Activated CD4-positive, alpha-beta T cell treated with anti-CD3 and anti-CD28 coated beads, Interleukin-2, amount 50 U/mL, for 48 hours (primary cell): ENCODE results near the gene ZNG1A.
"Not testable (repeated sequence)": the region's sequence is repeated elsewhere in the genome, so short reads cannot be mapped to it uniquely, and the experiment has no call there.

Experiments
- DNase-seq, 2 experiments: peaks; one replicate each; pipeline ENCODE4 v3.0.0-alpha.2; 2020

The ZNG1A gene

GRCh38 chr9:178970-179383 lies at the start of gene ZNG1A:
Gene ZNG1A, minus strand, starts transcription at chr9:179056. Its CDS starts 87 bp downstream, at chr9:178969.
- peak; percentile 69 to 77 for DNase-seq

DNA sequence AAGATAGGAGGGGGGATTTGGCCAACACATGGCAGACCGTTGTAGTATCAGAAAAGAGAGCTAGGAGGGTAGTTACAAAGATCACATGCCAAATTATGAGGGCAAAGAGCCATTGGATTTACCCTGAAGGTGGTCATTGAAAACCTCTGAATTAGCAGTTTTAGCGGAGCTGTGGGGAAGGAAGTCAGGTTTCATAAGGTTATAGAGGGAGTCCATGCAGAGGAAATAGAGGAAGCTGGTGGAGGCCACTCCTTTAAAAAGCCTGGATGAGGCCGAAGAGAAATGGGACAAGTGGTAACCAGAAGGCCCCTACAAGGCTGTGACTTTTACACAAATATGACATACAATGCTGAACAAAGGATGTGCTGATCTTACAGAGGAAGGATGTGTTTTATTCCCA lies 49.0 kb upstream of the ZNG1A start:
- DNase-seq = no peak

DNA sequence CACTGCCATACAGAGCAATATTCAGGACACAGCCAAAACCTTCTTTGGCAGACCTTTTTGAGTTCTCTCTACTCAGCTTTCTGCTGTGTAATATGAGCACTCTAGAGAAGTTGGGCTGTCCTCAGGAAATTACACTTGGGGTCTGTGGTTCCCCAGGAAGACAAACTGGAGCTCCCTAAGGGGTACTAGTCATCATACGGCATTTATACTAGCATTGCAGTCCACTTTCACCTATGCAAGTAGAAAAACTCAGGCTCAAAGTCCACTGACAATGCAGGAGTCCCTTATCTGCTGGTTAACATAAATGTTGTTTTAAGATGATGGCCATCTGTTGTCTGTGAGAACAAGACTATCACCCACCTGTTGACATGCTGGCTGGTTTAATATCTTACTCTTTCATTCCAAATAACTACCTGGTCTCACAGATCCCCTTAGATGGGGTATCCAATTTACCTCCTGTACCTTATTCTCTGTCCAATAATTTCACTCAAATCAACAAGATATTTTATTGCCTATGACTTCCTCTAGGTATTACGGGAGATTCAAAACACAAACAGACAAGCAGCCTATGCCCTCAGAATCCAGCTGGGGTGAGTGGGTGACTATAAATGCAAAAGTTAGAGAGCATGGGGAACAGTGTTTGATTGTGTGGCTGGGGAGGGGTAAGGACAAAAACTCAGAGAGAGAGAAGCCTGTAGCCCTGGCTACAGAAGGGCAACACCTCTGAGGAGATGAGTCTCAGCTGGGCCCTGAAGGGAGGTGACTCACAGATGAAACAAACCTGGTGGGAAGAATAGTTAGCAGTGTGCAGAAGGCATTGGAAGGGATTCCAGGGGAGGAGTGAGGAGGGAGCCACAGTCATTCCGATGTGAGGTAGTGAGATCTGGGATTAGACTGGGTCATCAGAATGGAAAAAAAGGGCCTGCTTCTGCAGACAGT lies 46.0 kb upstream of the ZNG1A start:
- DNase-seq = no peak

DNA sequence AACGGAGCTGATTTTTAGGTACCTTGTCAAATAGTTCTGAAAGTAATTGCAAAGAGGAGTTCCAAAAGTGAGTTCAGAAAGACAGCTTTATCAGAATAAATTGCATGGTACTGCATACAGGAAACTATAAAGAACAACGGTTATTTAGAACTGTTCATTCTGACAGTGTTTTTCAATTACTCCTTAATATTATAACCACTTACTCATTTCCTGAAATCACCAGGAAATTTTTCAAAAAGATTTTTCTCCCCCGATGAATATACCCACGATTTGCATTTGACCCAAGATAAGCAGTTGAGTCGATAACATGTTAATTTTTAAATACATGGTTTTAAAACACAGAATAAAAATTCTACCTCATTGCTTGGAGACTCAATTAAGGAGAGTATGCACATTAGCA lies 45.2 kb upstream of the ZNG1A start:
- no peak for DNase-seq

DNA sequence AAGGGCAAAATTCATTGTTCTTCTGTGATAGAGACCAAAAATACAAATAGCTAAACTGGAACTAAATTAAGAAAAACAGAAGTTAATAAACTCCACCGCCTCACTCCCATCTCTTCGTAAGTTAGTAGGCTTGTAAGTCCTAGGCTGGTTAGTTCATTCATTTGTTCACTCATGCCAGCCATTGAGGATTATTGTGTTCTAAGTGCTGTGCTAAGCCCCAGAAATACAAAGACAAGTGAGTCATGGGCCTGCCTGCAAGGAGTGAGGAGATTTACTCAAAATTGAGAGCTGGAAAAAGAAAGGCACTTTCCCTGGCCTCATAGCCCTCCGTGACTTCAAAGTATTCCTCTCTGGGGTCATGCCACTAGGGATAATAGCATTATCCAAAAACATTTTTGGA lies 44.3 kb upstream of the ZNG1A start:
- no peak for DNase-seq

- DNase-seq = no peak
Observed at GRCh38 chr9:221989-222776, 43.3 kb upstream of the ZNG1A start.

DNA sequence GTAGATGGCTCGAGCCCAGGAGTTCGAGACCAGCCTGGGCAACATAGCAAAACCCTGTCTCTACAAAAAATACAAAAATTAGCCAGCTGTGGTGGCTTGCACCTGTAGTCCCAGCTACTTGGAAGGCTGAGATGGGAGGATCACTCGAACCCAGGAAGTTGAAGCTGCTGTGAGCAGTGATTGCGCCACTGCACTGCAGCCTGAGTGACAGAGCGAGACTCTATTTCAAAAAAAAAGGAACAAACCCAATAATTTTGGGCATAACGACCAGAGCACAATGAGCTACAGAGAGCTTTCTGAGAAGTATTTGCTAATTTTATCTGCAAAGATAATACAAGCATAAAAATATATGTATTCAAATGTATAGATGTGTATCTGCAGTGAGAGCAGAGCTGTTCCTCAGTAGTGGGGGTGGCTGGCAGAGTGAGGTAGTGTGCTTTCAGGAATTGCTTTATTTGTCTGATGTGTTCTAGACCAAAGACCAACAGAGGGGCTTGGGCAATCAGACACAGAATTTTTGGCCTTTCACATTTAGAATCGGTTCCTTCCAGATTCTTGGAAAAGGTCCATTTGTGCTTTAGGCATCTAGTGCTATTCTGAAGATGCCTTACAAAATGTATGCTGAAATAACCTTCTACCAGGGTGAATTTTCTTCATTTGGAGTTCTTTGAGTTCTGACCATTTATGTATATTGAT lies 41.0 kb upstream of the ZNG1A start:
- DNase-seq = no peak

DNA sequence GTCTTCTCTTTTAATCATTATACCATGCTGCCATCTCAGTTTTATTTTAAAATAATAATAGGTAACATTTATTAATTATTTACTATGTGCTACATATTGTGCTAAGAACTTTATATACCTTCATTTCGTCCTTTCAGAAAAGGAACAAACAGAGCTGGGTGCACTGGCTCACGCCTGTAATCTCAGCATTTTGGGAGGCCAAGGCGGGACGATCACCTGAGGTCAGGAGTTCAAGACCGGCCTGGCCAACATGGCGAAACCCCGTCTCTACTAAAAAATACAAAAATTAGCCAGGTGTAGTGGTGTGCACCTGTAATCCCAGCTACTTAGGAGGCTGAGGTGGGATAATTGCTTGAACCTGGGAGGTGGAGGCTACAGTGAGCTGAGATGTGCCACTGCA lies 40.2 kb upstream of the ZNG1A start:
- DNase-seq = not testable (repeated sequence)

DNA sequence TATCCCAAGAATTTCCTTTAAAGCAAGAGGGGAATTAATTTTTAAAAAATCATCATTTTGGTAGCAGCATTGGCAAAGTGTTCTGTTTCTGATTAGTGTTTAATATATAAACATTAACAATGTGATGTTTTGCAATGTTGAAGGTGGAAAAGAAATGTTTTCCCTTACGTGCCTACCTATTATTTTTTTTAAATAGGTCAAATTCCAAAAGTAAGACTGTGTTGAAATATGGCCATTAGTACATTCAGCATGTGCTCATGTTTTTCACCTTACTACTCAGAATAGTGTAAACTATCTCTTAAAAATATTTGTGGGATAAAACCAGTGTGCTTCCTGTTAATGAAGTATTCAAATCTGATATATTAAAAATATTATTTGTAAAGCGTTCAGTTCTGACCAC lies 39.1 kb upstream of the ZNG1A start:
- DNase-seq = no peak

DNA sequence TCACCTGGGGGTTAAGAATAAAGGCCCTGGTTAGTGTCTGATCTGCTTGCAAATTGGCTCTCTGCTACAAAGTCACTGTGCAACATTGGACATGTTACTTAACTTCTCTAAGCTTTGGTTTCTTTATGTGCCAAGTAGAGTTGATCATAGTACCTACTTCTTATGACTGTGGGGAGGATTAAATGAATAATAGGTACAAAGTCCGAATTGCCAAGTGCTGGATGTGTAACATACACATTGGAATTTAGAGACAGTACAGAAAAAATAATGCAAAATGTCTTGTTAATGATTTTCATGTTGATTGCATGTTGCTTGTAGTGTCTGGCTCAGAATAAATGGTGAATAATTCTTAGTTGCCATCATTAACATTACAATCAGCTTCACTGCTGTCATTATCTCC lies 38.0 kb upstream of the ZNG1A start:
- DNase-seq = no peak

DNA sequence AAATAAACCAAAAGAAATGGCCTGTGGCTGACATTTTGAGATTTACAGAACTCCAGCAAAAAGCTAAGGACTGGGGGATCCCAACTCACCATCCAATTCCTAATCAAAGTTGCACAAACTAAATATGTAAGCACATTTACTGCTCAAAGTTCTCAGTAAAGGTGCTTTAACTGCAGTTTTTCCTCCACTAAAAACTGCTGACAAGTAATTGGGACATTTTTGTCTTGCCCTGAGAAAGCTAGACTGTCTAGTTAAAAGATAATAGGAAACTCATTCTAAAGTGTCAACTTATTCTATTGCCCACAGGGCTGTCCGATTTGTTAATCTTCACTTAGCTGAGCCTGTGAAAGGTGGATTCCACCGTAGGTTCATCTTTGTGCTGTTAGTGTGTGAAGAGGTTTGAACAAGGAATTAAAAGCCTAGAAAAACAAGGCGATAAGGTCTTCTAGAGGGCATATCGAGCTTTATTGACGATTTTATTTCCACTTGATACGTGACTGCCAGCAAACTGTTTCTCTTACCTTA lies 36.8 kb upstream of the ZNG1A start:
- DNase-seq = no peak

- DNase-seq = peak; percentile 68 to 75
Observed at GRCh38 chr9:214648-215493, 36.0 kb upstream of the ZNG1A start, which contains the start of gene DOCK8. Gene DOCK8, plus strand, starts transcription at chr9:214865. Its CDS starts 112 bp downstream, at chr9:214977.

GRCh38 chr9:214351-214647 lies 35.4 kb upstream of the ZNG1A start:
- no peak for DNase-seq

DNA sequence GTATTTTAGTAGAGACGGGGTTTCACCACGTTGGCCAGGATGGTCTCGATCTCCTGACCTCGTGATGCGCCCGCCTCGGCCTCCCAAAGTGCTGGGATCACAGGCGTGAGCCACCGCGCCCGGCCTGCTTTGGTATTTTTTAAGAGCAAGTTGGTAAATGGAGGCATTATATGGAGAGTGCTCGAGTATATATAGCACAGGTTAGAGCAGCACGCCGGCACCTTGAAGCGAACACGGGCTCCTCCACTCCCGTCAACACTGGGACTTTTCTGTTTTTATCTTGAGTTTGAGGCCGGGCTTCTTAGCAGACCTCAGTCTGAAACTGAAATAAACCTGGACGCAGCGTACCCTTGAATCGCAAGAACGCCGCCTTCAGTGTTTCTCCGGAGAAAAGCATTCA lies 35.0 kb upstream of the ZNG1A start:
- DNase-seq = not testable (repeated sequence)

DNA sequence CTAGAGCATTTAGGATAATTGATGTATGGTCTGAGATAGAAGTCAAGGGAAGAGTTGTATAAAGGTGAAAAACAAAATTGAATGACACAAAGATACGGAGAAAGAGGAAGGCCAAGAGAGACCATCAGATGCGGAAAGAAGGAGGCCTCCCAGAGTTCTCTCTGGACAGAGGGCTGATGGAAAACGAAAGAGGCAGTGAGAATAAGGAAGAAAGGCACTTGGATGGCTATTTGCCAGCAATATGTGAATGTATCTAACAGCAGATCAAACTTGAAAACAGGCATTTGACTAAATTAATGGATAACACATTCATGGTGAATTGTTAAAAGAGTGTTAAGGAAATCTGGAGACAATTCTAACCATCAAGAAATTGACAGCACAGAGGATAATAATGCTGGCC lies 33.4 kb upstream of the ZNG1A start:
- DNase-seq = no peak

DNA sequence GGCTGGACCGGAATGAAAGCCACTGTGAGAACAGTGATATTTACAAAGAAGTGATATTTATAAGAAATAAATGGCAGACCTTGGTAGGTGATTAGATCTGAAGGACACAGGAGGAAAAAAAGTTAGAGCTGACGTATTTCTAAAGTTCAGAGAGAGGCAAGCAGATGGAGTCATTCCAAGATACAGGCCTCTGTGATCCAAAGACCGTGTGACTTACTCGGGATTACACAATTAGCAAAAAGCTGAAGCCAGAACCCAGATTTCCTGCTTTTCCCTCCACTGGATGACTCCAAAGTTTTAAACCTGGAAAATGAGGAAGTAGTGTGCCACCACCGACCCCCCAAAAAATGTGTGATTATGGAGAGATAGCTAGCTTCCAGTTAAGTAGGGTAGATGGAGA lies 32.7 kb upstream of the ZNG1A start:
- DNase-seq = no peak

DNA sequence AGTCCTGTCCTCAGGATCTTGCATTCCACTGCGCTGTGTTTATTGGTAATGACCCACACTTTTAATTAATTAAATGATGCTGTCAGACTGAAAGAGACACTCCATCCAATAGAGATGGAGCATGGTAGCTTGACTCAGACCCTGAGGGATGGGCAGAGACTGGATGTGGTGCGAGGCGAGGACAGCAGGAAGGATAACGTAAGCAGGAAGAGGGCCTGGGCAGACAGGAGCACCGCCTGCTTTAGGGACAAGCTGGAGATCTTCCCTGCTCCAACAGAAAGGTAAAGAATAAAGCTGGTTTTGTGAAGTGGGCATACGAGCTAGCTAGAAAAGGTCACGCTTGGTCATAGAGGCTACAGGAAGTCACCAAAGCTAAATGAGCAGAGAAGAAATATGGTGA lies 32.2 kb upstream of the ZNG1A start:
- no peak for DNase-seq

GRCh38 chr9:209143-209758 lies 30.4 kb upstream of the ZNG1A start:
- DNase-seq = no peak

DNA sequence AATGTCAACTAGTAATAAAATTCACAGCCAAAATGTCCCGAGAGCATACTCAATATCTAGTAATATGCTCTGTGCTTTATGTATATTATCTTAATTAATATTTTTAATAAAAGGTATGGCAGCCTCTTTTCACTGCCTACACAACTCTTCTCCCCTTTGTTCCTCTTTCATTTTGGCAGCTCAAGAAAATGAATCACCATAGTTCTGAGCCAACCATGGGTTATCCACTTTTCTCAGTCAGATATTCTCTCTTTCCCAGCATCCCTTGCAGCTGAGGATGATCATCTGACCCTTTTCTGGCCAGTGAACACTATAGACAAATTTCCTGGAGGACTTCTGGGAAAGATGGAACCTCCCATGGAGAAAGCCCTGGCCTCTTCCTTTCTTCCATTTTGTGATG lies 27.6 kb upstream of the ZNG1A start:
- no peak for DNase-seq

DNA sequence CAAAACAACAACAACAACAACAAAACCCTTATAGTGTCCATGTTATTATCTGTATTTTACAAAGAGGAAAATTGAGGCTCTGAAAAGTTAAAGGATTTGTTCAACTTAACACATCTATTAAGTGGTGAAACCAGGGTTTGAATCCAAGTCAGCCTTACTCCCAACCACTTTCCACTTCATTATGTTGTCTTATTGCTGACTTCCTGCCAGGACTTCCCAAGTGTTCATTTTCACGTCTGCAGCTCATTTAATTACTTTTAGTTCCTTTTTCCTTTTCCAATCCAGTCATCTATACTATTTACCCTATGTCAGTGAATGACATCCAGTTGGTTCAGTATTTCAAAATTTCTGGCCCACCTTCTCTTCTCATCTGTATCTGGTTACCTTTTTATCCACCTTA lies 20.7 kb upstream of the ZNG1A start:
- DNase-seq = not testable (repeated sequence)

DNA sequence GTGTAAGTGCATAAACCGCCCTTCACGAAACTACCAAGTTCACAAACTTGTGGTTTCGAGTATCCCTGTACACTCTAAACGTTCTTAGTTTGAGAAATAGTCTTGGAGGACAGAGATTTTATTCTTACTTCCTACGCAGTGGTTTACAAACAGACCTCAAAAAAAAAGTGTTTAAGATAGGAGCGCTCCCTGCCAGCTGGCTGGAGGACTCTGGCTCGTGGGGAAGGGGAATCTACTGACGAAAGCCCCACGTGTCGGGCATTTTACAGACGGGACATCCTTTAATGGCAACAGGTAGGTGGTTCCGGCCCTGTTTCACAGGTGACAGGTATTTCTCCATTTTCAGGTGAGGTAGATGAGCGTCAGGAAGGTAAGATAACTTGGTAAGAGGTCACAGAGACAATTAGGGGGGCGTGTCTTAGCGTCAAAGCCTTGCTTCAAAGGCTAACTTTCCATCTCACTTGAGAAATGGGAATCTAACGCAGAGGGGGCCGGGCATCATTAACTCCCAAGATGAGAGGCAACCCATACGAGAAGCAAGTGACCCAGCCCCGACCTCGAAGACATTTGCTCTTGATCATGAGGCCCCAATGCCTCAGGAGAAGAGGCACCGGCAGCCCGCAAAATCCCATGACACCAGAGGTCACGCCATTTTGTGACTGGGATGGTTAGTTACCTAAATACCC lies 573 bp downstream of the ZNG1A start:
- peak; percentile 8 to 11 for DNase-seq
